AG09309 (cell line): ENCODE data around the gene THYN1.

ENCODE experiments used
- DNase-seq: peaks from one replicate; pipeline ENCODE4 v3.0.0-alpha.2; 2010; ENCODE audit warnings: low read depth
- H3K4me3 ChIP-seq: 2 replicates; pipeline ENCODE4 v1.5.1; 2011; ENCODE audit warnings: mild to moderate bottlenecking, low read depth, low read length, moderate library complexity; ENCODE audit not compliant: control insufficient read depth
- CTCF ChIP-seq: IDR thresholded peaks from 2 replicates; pipeline ENCODE4 v1.5.1; 2011; ENCODE audit warnings: mild to moderate bottlenecking, low read depth, low read length, inconsistent platforms; ENCODE audit not compliant: insufficient read depth, control insufficient read depth; ENCODE audit errors: missing control alignments

The THYN1 gene

GRCh38 chr11:134223121-134223520 lies 30.0 kb downstream of the THYN1 start:
- peak overlapping the region; percentile 42 for H3K4me3 ChIP-seq
- DNase-seq = no peak
- TF ChIP-seq CTCF = no peak

- TF ChIP-seq CTCF = no peak
- H3K4me3 ChIP-seq = no peak overlapping the region
Measured at GRCh38 chr11:134216816-134217215, 36.3 kb downstream of the THYN1 start.

GRCh38 chr11:134215836-134216235 lies 37.3 kb downstream of the THYN1 start:
- H3K4me3 ChIP-seq = no peak overlapping the region

More at GRCh38 chr11:134216816-134217215, 36.3 kb downstream of the THYN1 start:
- DNase-seq = no peak

GRCh38 chr11:134207538-134208239 lies 45.5 kb downstream of the THYN1 start:
- no peak overlapping the region for H3K4me3 ChIP-seq
- TF ChIP-seq CTCF = peak; percentile 65
- DNase-seq = no peak

More at GRCh38 chr11:134215836-134216235, 37.3 kb downstream of the THYN1 start:
- no peak for TF ChIP-seq CTCF
- DNase-seq = no peak

GRCh38 chr11:134206185-134206584 lies 47.0 kb downstream of the THYN1 start:
- DNase-seq = no peak
- no peak overlapping the region for H3K4me3 ChIP-seq
- no peak for TF ChIP-seq CTCF

GRCh38 chr11:134205729-134206128 lies 47.4 kb downstream of the THYN1 start:
- TF ChIP-seq CTCF = no peak
- no peak for DNase-seq
- no peak overlapping the region for H3K4me3 ChIP-seq
